CD14-positive monocyte (primary cell): ENCODE measurements around the gene TMEM59L. TPM values are rescaled to one million over a fixed set of nuclear protein-coding genes. Genes with fewer than 3 reads are reported as not detected.
A peak's percentile ranks its signal among the peaks of the same experiment; 100 is the strongest.

Source experiments
- DNase-seq, 3 donors: peaks; one replicate each; pipeline ENCODE4 v3.0.0-alpha.2; 2011 to 2022
- H2AFZ ChIP-seq: 2 replicates; pipeline ENCODE4 v1.6.0; 2012; ENCODE audit warnings: mild to moderate bottlenecking, low read depth, low read length, inconsistent platforms; ENCODE audit not compliant: insufficient read depth, poor library complexity, severe bottlenecking
- H3K27ac ChIP-seq, 2 donors: 1 replicate in 1 of 2; 2 replicates in 1 of 2; pipeline ENCODE4 v1.5.1; 2012 to 2013; ENCODE audit warnings: low read length in 2 of 2, control low read depth in 1 of 2, inconsistent platforms in 1 of 2, low read depth in 1 of 2, mild to moderate bottlenecking in 1 of 2
- H3K27me3 ChIP-seq, 2 donors: one replicate each; pipeline versions ENCODE4 v1.6.0 to v1.6.1; 2011 to 2013; ENCODE audit warnings: low read length in 2 of 2; ENCODE audit not compliant: control insufficient read depth in 2 of 2, insufficient read depth in 2 of 2
- H3K36me3 ChIP-seq, 2 donors: replicated peaks in 1 of 2; 1 replicate in 1 of 2; 2 replicates in 1 of 2; pipeline versions ENCODE4 v1.5.1 to v1.6.1; 2012 to 2013; ENCODE audit warnings: low read length in 2 of 2, control low read depth in 1 of 2, inconsistent platforms in 1 of 2, mild to moderate bottlenecking in 1 of 2; ENCODE audit not compliant: insufficient read depth in 2 of 2, control insufficient read depth in 1 of 2
- H3K4me1 ChIP-seq, 2 donors: 1 replicate in 1 of 2; 2 replicates in 1 of 2; pipeline versions ENCODE4 v1.5.1 to v1.6.1; 2012 to 2013; ENCODE audit warnings: low read length in 2 of 2, control low read depth in 1 of 2, inconsistent platforms in 1 of 2, mild to moderate bottlenecking in 1 of 2, moderate library complexity in 1 of 2; ENCODE audit not compliant: insufficient read depth in 2 of 2, control insufficient read depth in 1 of 2
- H3K4me2 ChIP-seq: replicated peaks from 2 replicates; pipeline ENCODE3; 2012; ENCODE audit warnings: low read length, moderate library complexity, mild to moderate bottlenecking; ENCODE audit not compliant: poor library complexity, severe bottlenecking; ENCODE audit errors: extremely low read depth
- H3K4me3 ChIP-seq, 3 experiments: fragments of 200-600 bp in 1 of 3; sonication (generic) in 1 of 3; replicated peaks in 1 of 3; 1 replicate in 2 of 3; 2 replicates in 1 of 3; pipeline ENCODE4 v1.5.1; 2011 to 2013; ENCODE audit warnings: low read length in 3 of 3, mild to moderate bottlenecking in 3 of 3, control low read depth in 2 of 3, low read depth in 2 of 3, inconsistent platforms in 1 of 3, moderate library complexity in 1 of 3
- H3K79me2 ChIP-seq: 2 replicates; pipeline ENCODE4 v1.6.0; 2012; ENCODE audit warnings: mild to moderate bottlenecking, control low read depth, inconsistent platforms, low read length, moderate library complexity; ENCODE audit not compliant: insufficient read depth
- H3K9ac ChIP-seq: 2 replicates; pipeline ENCODE4 v1.6.0; 2017; ENCODE audit warnings: low read length, mild to moderate bottlenecking; ENCODE audit not compliant: insufficient read depth, poor library complexity, severe bottlenecking
- H3K9me3 ChIP-seq, 2 donors: replicated peaks in 1 of 2; 1 replicate in 1 of 2; 2 replicates in 1 of 2; pipeline versions ENCODE4 v1.5.1 to v1.6.1; 2012 to 2013; ENCODE audit warnings: low read length in 2 of 2, control low read depth in 1 of 2; ENCODE audit not compliant: control insufficient read depth in 1 of 2, insufficient read depth in 1 of 2
- H4K20me1 ChIP-seq: 2 replicates; pipeline ENCODE4 v1.6.0; 2012; ENCODE audit warnings: mild to moderate bottlenecking, low read length, control low read depth, moderate library complexity; ENCODE audit not compliant: insufficient read depth
- H3K27ac Mint-ChIP-seq, 7 donors: one replicate each; pipeline ENCODE4 v1.8.0; 2020; ENCODE audit warnings: mild to moderate bottlenecking in 7 of 7, mixed read lengths in 7 of 7, moderate library complexity in 6 of 7, inconsistent platforms in 2 of 7
- H3K27me3 Mint-ChIP-seq, 3 donors: one replicate each; pipeline ENCODE4 v1.8.0; 2021 to 2022; ENCODE audit warnings: low read depth in 3 of 3, mild to moderate bottlenecking in 3 of 3, mixed read lengths in 3 of 3, moderate library complexity in 3 of 3, inconsistent platforms in 1 of 3
- H3K36me3 Mint-ChIP-seq, 2 donors: one replicate each; pipeline ENCODE4 v1.8.0; 2020; ENCODE audit warnings: mixed read lengths in 2 of 2, inconsistent platforms in 1 of 2, mild to moderate bottlenecking in 1 of 2
- H3K4me1 Mint-ChIP-seq: one replicate; pipeline ENCODE4 v1.8.0; 2020; ENCODE audit warnings: mild to moderate bottlenecking, mixed read lengths
- H3K4me3 Mint-ChIP-seq, 2 donors: one replicate each; pipeline ENCODE4 v1.8.0; 2020; ENCODE audit warnings: mild to moderate bottlenecking in 2 of 2, mixed read lengths in 2 of 2, moderate library complexity in 1 of 2
- H3K9me3 Mint-ChIP-seq, 7 donors: one replicate each; pipeline ENCODE4 v1.8.0; 2020 to 2022; ENCODE audit warnings: mixed read lengths in 7 of 7, mild to moderate bottlenecking in 6 of 7, moderate library complexity in 6 of 7, inconsistent platforms in 2 of 7
- CTCF ChIP-seq: fragments of 200-600 bp; IDR thresholded peaks from one replicate; pipeline ENCODE4 v1.8.0; 2022; ENCODE audit warnings: antibody characterized with exemption, mild to moderate bottlenecking
- WGBS: methylation state at CpG from one replicate; pipeline ENCODE4 v1.1.5; 2013; ENCODE audit warnings: missing lambda C conversion rate; ENCODE audit not compliant: insufficient coverage; 5-methylcytosine and 5-hydroxymethylcytosine counted together
- intact Hi-C, 2 donors: fragments of 100-400 bp; cut with micrococcal nuclease; formaldehyde crosslinking; loops; one replicate each; pipeline versions ENCODE4 v1.15.0 to v1.15.1; 2023
- polyA plus RNA-seq, 3 donors: library from polyadenylated mRNA; depleted of rRNA in 1 of 3; unstranded in 2 of 3; stranded (reverse) in 1 of 3; fragments of 300-500 nt in 2 of 3; fragments of >200 nt in 1 of 3; fragmentation: Illumina TruSeq in 2 of 3; gene quantifications; 1 replicate in 2 of 3; 2 replicates in 1 of 3; pipeline ENCODE4 v1.2.3, GENCODE V29; 2012 to 2021

TMEM59L gene
- polyA plus RNA-seq, 3 donors = not detected

DNA sequence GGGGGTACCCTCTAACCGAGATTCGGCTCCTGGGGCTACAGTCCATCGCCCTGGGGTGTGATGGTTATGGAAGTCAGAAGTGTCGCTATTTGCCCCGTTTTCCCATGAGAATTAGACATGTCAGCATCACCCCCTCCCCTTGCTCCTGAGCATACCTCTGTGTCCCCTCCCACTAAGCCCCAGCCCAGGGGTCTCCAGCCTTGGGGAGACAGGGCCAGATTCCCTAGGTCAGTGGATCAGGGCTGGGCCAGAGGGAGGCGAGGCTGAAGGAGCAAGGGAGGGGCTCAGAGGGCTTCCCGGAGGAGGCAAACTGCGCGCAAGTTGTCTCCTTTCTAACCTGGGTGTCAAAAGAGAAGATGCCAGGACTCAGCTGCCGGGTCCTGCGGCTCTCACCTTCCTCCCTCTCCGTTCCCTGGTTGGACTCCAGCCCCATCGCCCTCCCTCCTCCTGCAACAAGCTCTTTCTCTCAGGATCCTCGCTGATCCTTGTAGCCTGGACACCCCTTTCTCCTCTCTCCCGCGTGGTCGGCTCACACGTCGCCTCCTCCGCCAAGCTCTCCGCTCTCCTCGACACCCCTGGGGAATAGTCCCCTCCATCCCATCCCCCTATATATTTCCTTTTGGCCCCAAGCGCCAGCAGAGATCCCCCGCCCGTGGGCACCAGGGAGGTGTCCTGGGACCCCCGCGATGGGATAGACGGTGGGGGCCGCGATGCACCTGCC lies 459 bp upstream of the TMEM59L start:
- peaks cover 69 to 92% of the 10 kb centered on the region in 2 donors for H3K27me3 ChIP-seq
- H3K9ac ChIP-seq = no peak overlapping the region
- no peak for TF ChIP-seq CTCF
- H3K27ac ChIP-seq = no peak overlapping the region
- H3K79me2 ChIP-seq = no peaks in the 10 kb centered on the region
- H3K9me3 ChIP-seq = peaks cover 4 to 36% of the 10 kb centered on the region in 2 donors
- no peak for DNase-seq
- H3K4me3 ChIP-seq = peak overlapping the region in 1 of 3 experiments; percentile 43
- H3K4me2 ChIP-seq = peak overlapping the region; percentile 52
- H3K36me3 ChIP-seq = no peaks in the 10 kb centered on the region
- Mint-ChIP-seq H3K4me1 (peaks cover 12% of the 10 kb centered on the region), H3K27me3 (peaks cover 83 to 98% (median 94%) of the 10 kb centered on the region in 3 donors), H3K27ac (no peak overlapping the region), H3K9me3 (peaks cover under 1 to 29% (median 14%) of the 10 kb centered on the region in 7 donors), H3K36me3 (peaks cover 3% of the 10 kb centered on the region in 2 donors), H3K4me3 (peak overlapping the region in 1 of 2 donors; percentile 83)
- peaks cover 0 to 9% of the 10 kb centered on the region in 2 donors for H3K4me1 ChIP-seq
- H2AFZ ChIP-seq = no peak overlapping the region
- H4K20me1 ChIP-seq = no peaks in the 10 kb centered on the region
- 1% methylated on average over 25 of the region's 30 CpGs for WGBS
- intact Hi-C loops = no loop called here

- H2AFZ ChIP-seq = no peak overlapping the region
Observed at GRCh38 chr19:18613589-18614234, 1.0 kb downstream of the TMEM59L start.

More at GRCh38 chr19:18613589-18614234, 1.0 kb downstream of the TMEM59L start:
- Histone ChIP-seq H3K4me1 (peaks cover 0 to 9% of the 10 kb centered on the region in 2 donors), H3K4me2 (no peak overlapping the region), H3K27ac (no peak overlapping the region), H3K9ac (no peak overlapping the region), H3K79me2 (no peaks in the 10 kb centered on the region), H3K36me3 (no peaks in the 10 kb centered on the region), H3K9me3 (peaks cover 6 to 28% of the 10 kb centered on the region in 2 donors), H3K27me3 (peaks cover 54 to 77% of the 10 kb centered on the region in 2 donors), H4K20me1 (no peaks in the 10 kb centered on the region), H3K4me3 (no peak overlapping the region)
- no peak for TF ChIP-seq CTCF
- Mint-ChIP-seq H3K9me3 (peaks cover 4 to 26% (median 16%) of the 10 kb centered on the region in 7 donors), H3K4me1 (peaks cover 10% of the 10 kb centered on the region), H3K36me3 (peaks cover 3% of the 10 kb centered on the region in 2 donors), H3K27ac (no peak overlapping the region), H3K4me3 (peak overlapping the region in 1 of 2 donors; percentile 67), H3K27me3 (peaks cover 75 to 91% (median 81%) of the 10 kb centered on the region in 3 donors)
- DNase-seq = no peak
- 44% methylated on average over 16 of the region's 23 CpGs for WGBS
- intact Hi-C loops = no loop called here
